GM12865 (cell line): ENCODE results near the gene GALNT10.

Source experiments
- DNase-seq: peaks from one replicate; pipeline ENCODE4 v3.0.0; 2010; ENCODE audit warnings: low read depth
- H3K4me3 ChIP-seq: 2 replicates; pipeline ENCODE4 v1.5.1; 2011; ENCODE audit warnings: mild to moderate bottlenecking, low read depth, low read length, control low read depth
- CTCF ChIP-seq: IDR thresholded peaks from 2 replicates; pipeline ENCODE4 v1.5.1; 2011; ENCODE audit warnings: low read length, control low read depth, low read depth, inconsistent platforms; ENCODE audit not compliant: insufficient read depth; ENCODE audit errors: missing control alignments

GALNT10 gene

DNA sequence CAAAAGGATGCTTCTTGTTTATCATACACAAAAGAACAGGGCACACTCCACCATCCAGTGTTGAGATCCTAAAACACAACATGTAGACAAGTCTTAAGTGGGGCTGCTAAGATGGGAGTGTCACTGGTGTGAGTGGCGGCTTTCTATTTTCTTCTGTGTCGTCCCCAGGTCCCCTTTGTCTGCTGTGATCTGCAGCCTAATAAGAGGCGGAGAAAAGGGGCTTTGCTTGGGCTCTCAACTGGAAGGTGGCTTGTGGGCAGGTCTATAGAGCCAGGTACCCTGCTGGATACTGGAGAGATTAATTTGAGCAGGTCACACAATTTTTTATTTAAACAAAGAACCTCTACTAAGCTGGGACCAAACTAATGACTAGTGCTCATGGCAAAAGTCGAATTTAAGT lies 129.2 kb downstream of the GALNT10 start:
- TF ChIP-seq CTCF: no peak
- DNase-seq: no peak
- H3K4me3 ChIP-seq: no peak overlapping the region

DNA sequence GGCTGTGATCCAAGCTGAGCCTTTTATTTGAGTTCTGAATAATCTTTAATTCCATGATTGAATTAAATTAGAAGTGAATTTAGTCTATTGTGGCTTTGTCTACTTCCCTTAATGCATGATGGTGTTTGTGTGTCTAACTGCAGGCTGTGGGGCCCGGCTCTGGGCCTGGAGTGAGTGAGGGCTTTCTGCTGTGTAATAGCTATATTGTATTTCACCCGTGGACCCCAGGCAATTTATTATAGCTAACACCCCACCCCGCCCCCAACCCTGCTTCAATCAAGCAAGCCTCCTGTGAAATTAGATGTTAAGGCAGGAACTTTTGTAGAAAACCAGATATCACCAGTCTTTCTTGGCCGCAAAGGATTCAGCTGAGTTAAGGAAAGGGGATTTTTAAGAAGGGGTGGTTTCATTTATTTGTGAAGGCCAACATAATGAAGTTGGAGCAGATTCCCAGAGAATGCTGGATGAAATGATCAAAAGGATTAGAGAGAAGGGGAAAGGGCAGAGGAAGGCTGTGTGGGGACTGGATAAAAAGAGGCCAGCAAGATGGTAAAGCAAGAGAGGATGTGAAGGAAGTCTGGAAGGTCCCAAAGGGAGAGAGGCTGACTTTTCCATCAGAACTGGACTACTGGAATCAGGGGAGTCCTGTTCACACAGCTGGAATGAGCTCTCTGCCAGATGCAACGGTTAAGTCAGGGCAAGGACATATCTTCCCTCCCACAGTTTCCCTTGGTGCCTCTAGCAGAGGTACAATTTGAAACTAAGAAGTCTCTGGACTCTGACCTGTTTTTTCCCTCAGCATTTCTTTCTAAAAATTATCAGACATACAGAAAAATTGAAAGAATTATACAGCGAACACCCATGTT lies 129.9 kb downstream of the GALNT10 start:
- H3K4me3 ChIP-seq: no peak overlapping the region
- no peak for DNase-seq
- TF ChIP-seq CTCF: no peak

GRCh38 chr5:154321546-154321945 lies 131.0 kb downstream of the GALNT10 start:
- no peak for TF ChIP-seq CTCF
- DNase-seq: no peak
- no peak overlapping the region for H3K4me3 ChIP-seq

GRCh38 chr5:154324033-154324432 lies 133.5 kb downstream of the GALNT10 start:
- DNase-seq: no peak
- no peak overlapping the region for H3K4me3 ChIP-seq
- TF ChIP-seq CTCF: no peak

DNA sequence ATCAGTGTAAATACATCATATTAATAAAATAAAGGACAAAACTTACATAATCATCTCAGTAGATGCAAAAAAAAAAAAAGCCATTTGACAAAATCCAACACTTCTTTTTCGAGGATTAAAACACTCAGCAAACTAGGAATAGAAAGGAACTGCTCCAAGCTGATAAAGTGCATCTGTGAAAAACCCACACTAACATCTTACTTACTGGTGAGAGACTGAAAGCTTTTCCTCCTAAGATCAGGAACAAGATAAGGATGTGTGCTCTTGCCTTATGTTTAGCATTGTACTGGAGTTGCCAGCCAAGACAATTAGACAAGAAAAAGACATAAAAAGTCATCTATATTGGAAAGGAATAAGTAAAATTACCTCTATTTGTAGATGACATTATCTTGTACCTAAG lies 135.0 kb downstream of the GALNT10 start:
- H3K4me3 ChIP-seq: no peak overlapping the region
- no peak for DNase-seq
- no peak for TF ChIP-seq CTCF

DNA sequence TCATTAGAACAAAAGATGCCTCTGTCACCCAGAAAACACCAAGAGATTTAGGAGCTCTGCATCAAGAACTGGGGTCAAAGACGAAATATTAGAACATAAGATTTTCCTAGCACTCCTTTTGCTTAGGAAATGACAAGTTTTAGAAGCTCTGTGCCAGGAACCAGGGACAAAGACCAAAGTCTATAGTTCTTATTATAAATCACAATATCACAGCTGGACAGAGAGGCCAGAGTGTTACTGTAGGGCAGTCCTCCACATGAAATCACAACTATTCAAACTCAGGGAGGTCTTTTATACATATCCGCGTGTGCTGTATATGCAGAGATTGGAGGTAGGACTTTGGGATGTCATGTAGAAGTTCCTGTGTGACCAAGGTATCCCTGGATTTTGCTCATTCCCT lies 138.5 kb downstream of the GALNT10 start:
- no peak for DNase-seq
- no peak overlapping the region for H3K4me3 ChIP-seq
- TF ChIP-seq CTCF: no peak
